Activated effector memory CD4-positive, alpha-beta T cell treated with anti-CD3 and anti-CD28 coated beads, Interleukin-2, amount 50 U/mL, for 16 hours (primary cell): ENCODE results near the gene SPDYC.
A peak's percentile ranks its signal among the peaks of the same experiment; 100 is the strongest.

Experiments
- DNase-seq: peaks from one replicate; pipeline ENCODE4 v3.0.0-alpha.2; 2020

Gene SPDYC

DNA sequence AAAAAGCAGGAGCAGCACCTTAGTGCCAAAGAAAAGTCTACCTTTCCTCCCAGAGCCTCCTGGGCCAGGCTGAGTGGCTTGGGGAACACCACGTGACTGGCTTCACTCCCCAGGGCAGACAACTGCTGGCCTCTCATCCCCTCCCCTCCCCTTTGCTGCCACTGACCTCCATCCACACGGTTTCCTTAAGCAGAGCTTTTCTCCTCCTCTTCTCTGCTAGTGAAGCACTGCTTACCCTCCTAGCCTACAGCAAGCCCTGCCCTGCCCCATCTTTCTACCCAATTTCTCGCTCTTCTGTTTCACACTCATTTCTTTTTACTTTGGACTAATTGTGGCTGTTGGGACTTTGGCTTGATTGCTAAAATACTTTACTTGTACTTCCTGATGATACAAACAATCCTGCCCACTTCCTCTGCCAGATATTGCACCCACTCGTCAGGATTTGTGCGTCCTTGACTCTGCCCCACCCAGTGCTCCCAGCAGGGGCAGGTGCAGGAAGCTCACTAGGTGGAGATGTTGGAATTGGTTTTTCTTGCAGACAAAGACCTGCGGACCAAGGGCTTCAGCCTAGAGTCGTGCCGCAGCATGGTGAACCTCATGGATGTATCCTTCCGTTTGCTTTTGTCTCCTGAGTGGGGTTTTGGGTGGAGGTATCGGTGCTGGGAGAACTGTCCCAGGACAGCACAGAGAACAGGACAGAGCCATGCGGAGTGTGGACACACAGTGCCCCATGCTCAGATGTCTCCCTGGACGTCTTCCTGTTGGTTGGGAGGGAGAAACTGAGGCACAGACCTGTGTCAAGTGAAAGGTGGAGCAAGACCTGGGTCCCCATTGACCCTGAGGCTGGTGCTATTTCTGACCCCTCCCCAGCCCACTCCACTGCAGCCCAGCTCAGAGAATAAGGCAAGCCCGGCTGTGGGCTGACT, 39.0 kb downstream of the SPDYC start:
- DNase-seq, result no peak

DNA sequence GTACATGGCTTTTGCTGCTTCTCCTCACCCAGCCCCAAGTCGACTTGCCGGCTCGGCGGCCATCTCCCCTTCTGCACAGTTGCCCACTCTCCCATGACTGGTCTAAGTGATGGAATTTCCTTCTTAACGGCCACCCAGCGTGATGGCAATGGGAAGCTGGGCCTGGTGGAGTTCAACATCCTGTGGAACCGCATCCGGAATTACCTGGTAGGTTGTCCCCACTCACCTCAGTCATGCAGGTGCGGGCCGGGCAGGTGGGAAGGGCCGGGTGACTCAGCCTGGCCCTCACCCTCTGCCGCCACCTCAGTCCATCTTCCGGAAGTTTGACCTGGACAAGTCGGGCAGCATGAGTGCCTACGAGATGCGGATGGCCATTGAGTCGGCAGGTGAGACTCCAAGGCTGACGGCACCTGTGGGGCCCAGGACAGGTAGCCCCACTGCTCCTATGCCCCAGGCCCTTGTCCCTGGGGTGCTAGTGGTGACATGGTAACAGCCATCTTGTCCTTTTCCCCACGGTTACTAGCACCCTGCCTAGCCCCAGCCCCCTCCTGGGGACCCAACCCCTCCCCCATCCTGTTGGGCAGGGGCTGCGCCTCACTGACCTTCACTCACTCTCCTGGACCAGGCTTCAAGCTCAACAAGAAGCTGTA, 39.8 kb downstream of the SPDYC start:
- no peak for DNase-seq

DNA sequence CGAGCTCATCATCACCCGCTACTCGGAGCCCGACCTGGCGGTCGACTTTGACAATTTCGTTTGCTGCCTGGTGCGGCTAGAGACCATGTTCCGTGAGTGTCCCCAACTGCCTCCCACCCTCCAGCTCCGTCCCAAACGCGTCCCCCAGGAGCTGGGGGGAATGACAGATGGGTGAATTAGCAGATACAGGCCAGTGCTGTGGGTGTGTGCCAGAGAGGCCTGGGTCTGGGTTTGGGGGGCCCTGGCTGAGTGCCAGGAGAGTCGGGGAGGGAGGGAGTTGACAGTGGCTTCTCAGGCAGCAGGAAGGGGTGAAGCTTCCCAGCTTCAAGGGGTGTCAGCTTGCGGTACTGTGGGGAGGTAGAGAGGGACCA, 40.3 kb downstream of the SPDYC start:
- DNase-seq, result peak; percentile 58

- no peak for DNase-seq
These were observed 40.7 kb downstream of the SPDYC start for GRCh38 chr11:65210748-65211147.

- DNase-seq, result no peak
These were observed 41.5 kb downstream of the SPDYC start for GRCh38 chr11:65211293-65212105.

DNA sequence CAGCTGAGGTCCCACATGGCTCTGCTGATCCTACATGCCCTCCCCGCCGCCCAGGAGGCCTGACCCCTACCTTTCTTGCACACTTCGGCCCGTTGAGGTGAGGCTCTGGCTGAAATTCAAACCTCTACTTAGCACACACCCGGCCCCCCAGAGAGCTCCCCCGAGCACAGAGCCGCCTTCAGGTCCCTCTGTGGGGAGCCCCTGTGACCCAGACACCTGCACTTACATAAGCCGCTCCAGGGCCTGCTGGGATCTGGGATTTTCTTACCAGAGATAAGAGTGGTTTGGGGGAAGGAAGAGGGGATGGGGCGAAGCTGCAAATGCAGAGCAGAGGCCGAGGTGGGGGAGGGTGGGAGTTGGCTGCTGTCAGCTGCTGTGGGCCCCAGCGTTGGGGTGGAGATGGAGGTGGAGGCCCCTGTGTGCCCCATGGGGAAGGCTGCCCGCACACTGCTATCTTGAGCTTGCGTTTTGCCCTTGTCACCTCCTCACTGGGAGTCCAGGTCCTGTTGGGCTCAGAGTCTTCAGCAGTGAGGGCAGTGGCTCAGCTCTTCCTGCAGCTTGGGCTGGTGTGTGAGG, 42.3 kb downstream of the SPDYC start:
- no peak for DNase-seq

- no peak for DNase-seq
These were observed 43.5 kb downstream of the SPDYC start for GRCh38 chr11:65213322-65214211.

DNA sequence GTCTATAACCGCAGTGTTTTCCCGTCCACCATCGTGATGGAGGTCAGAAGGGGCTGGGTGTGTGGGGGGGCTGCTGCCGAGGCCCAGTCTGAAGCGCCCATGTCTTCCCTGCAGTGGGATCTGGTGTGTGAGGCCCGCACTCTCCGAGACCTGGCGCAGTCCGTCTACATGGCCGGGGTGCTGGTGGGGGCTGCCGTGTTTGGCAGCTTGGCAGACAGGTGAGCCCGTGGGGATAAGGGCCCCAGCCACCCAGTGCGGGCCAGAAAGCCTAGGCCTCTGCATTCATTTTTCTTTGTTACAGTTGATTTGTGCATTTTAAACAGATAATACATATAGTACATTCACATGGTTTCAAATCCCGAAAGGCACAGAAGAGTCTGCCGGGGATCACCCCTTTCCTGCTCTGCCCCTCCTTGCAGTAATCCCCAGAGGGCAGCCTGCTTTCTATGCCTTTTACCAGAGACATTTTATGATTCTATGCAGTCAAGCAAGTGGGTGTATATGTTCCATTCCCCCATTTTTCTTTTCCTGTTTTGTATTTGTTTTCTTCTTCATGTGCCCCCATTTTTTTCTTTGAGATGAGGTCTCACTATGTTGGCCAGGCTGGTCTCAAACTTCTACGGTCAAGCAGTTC, 44.3 kb downstream of the SPDYC start:
- no peak for DNase-seq

GRCh38 chr11:65215441-65216076, 45.5 kb downstream of the SPDYC start:
- DNase-seq, result peak; percentile 74

DNA sequence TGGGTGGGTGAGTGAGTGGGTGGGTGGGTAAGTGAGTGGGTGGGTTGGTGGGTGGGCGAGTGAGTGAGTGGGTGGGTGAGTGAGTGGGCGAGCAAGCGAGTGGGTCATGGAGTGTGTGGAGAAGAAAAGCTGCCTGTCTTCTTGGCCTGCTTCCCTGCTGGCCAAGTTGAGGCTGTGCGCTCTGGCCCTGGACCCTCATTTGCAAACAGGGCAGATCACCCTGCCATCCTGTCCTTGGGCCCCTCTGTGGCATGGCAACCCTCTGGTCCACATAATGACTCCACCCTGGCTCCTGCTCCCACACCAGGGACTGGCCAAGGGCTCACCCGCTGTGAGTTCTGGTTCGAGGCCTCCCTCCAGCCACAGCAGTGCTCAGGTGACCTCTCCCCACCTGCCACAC, 46.8 kb downstream of the SPDYC start:
- no peak for DNase-seq

DNA sequence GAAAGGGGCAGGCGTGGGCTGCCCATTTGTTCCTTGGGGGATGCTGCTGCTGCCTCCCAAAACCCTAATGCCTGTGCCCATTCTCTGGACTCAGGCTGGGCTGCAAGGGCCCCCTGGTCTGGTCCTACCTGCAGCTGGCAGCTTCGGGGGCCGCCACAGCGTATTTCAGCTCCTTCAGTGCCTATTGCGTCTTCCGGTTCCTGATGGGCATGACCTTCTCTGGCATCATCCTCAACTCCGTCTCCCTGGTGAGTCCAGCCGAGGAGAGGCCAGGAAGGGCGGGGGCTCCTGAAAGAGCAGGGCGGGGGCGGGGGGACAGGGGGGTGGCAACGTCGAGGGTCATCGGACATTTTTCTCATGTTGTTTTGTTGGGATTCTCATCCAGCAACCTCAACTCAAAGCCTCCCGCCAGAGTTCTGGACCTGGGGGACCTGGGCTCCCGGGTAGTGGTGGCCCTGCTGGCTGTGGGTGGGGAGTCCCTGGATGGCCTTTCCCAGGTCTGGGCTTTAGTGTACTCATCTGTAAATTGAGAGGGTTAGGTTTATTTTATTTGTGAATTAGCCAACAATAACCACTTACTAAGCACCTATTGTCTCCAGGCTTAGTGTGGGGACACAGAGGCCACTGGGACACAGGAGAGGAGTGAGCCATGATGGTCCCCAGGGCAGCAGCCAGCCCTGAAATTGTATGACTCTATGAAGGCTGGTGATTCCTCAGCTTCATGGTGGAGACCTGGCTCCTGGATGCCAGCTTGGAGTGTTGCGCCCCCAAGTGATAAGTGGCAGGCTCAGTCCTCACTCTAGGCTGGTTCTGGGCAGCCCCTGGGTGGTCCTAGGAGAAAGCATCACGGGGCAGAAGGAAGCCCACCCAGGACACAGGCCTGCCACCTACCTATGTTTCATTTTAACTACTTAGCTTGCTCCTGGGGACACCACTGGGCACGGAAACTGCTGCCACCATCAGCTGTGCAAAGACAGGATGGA, 47.7 kb downstream of the SPDYC start:
- DNase-seq, result no peak

DNA sequence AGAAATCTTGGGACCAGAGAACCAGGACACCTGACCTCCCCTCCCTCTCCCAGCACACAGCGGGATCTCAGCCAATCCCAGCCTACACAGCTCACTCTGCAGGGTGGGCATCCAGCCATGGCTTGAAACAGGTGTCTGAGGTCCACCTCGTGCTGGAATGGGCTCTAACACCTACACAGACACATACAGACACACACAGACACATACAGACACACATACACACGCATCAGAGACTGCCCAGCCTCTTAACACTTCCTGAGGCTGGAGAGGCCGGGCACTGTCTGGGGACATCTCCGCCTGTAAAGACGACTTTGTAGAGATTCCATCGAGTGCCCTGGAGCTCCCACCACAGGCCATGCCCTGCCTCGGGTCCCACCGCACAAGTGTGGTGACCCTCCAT, 48.4 kb downstream of the SPDYC start:
- DNase-seq, result no peak

GRCh38 chr11:65219930-65220213, 49.8 kb downstream of the SPDYC start:
- no peak for DNase-seq

DNA sequence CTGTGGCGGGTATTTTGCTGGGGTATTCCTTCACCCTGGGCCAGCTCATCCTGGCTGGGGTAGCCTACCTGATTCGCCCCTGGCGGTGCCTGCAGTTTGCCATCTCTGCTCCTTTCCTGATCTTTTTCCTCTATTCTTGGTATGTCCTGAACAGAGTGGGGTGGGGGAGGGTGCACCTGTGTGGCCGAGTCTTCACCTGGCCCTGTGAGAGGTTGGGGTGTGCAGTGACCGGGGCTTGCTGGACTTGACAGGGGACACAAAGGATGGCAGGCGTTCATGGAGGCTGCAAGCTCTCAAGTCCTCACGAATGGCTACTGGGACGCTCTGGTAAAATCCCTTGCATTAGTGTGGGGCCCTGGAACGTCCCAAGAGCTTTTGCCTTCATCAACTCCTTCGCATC, 51.0 kb downstream of the SPDYC start:
- DNase-seq, result no peak
